ENCODE measurements around the gene SIRT7. TPM values are rescaled to one million over a fixed set of nuclear protein-coding genes. Genes with fewer than 3 reads are reported as not detected.

Gene SIRT7
- total and polyA plus RNA-seq, 7 donors = 11.4 to 62.2 (median 28.8) TPM

GRCh38 chr17:81947189-81947588 is 29.2 kb upstream of the SIRT7 start, which contains the start of gene MYADML2:
TSS of gene MYADML2 (minus strand) at chr17:81947233. CDS start at chr17:81941741, 5,492 bp downstream.
- no peak for TF ChIP-seq POLR2AphosphoS5 (IDR thresholded peaks at IDR 0.05)
- no peak for TF ChIP-seq EP300 (IDR thresholded peaks at IDR 0.05)
- no peak for TF ChIP-seq CTCF (IDR thresholded peaks at IDR 0.05)
- no peak for TF ChIP-seq POLR2A (IDR thresholded peaks at IDR 0.05)
- Histone ChIP-seq H3K27me3 (peaks cover 0 to 28% (median 11%) of the 10 kb centered on the region in 3 donors), H3K9me3 (no peaks in the 10 kb centered on the region), H3K27ac (no peak within 1 kb of the TSS), H3K4me3 (no peak within 1 kb of the TSS), H3K36me3 (no peaks in the 10 kb centered on the region), H3K4me1 (no peaks in the 10 kb centered on the region)
- no peak for DNase-seq
- intact Hi-C loops (cut with DNase I) = no loop called here
- 91 to 93% methylated on average over 13 of the region's 13 CpGs for WGBS, 2 donors

GRCh38 chr17:81944858-81945257 is 26.9 kb upstream of the SIRT7 start:
- Histone ChIP-seq H3K27ac (no peak overlapping the region), H3K9me3 (no peaks in the 10 kb centered on the region), H3K36me3 (no peaks in the 10 kb centered on the region), H3K4me1 (peaks cover 0 to 6% (median 0%) of the 10 kb centered on the region in 4 donors), H3K4me3 (no peak overlapping the region), H3K27me3 (peaks cover 0 to 40% (median 11%) of the 10 kb centered on the region in 3 donors)
- intact Hi-C loops (cut with DNase I) = no loop called here
- TF ChIP-seq EP300 (IDR thresholded peaks at IDR 0.05) (no peak), POLR2AphosphoS5 (IDR thresholded peaks at IDR 0.05) (no peak), POLR2A (IDR thresholded peaks at IDR 0.05) (no peak), CTCF (IDR thresholded peaks at IDR 0.05) (no peak)
- WGBS, 2 donors = 88 to 90% methylated on average over 9 of the region's 9 CpGs
- no peak for DNase-seq

GRCh38 chr17:81942167-81942553 is 24.2 kb upstream of the SIRT7 start:
- no peak overlapping the region for H3K27ac ChIP-seq
- intact Hi-C loops (cut with DNase I) = no loop called here
- TF ChIP-seq CTCF (IDR thresholded peaks at IDR 0.05) (no peak), POLR2A (IDR thresholded peaks at IDR 0.05) (no peak), POLR2AphosphoS5 (IDR thresholded peaks at IDR 0.05) (no peak), EP300 (IDR thresholded peaks at IDR 0.05) (no peak)
- WGBS, 2 donors = 46 to 51% methylated on average over 12 of the region's 12 CpGs
- no peak for DNase-seq
- H3K4me3 ChIP-seq = no peak overlapping the region
- H3K9me3 ChIP-seq = no peaks in the 10 kb centered on the region
- H3K36me3 ChIP-seq = no peaks in the 10 kb centered on the region
- H3K27me3 ChIP-seq = peaks cover 0 to 40% (median 11%) of the 10 kb centered on the region in 3 donors
- peaks cover 0 to 16% (median 5%) of the 10 kb centered on the region in 4 donors for H3K4me1 ChIP-seq

GRCh38 chr17:81941484-81942166 is 23.6 kb upstream of the SIRT7 start:
- 32 to 51% methylated on average over 30 of the region's 30 CpGs for WGBS, 2 donors

More at GRCh38 chr17:81941484-81942166, 23.6 kb upstream of the SIRT7 start:
- TF ChIP-seq POLR2A (IDR thresholded peaks at IDR 0.05) (no peak), EP300 (IDR thresholded peaks at IDR 0.05) (no peak), POLR2AphosphoS5 (IDR thresholded peaks at IDR 0.05) (no peak), CTCF (IDR thresholded peaks at IDR 0.05) (no peak)
- no peak for DNase-seq
- intact Hi-C loops (cut with DNase I) = no loop called here
- Histone ChIP-seq H3K36me3 (no peaks in the 10 kb centered on the region), H3K27ac (no peak overlapping the region), H3K4me1 (peaks cover 0 to 20% (median 10%) of the 10 kb centered on the region in 4 donors), H3K4me3 (no peak overlapping the region), H3K27me3 (peaks cover 0 to 40% (median 11%) of the 10 kb centered on the region in 3 donors), H3K9me3 (no peaks in the 10 kb centered on the region)
